HEK293 (cell line): ENCODE measurements around the gene ZSWIM3.

Experiments
- EGR2 ChIP-seq: fragments of 450-650 bp; formaldehyde crosslinking; IDR thresholded peaks from 2 replicates; pipeline ENCODE4 v1.5.1; 2016; ENCODE audit warnings: low read depth, missing biosample characterization, missing genetic modification characterization
- GLI2 ChIP-seq: fragments of 450-650 bp; formaldehyde crosslinking; IDR thresholded peaks from 2 replicates; pipeline ENCODE4; 2017; ENCODE audit warnings: missing biosample characterization, missing genetic modification characterization, low read depth, borderline replicate concordance
- HOXA7 ChIP-seq: sonication (generic); formaldehyde crosslinking; IDR thresholded peaks from 2 replicates; pipeline ENCODE4 v1.8.1; 2022; ENCODE audit warnings: missing genetic modification reagents, borderline replicate concordance
- HOXD13 ChIP-seq: sonication (generic); formaldehyde crosslinking; IDR thresholded peaks from 2 replicates; pipeline ENCODE4 v1.8.0; 2022; ENCODE audit warnings: missing genetic modification reagents, borderline replicate concordance
- IKZF3 ChIP-seq: fragments of 450-650 bp; IDR thresholded peaks from 2 replicates; pipeline ENCODE4 v1.5.0; 2018; ENCODE audit warnings: missing biosample characterization, mild to moderate bottlenecking, missing genetic modification characterization, moderate library complexity
- MYNN ChIP-seq: fragments of 450-650 bp; formaldehyde crosslinking; IDR thresholded peaks from 2 replicates; pipeline ENCODE4 v1.5.1; 2016; ENCODE audit warnings: missing biosample characterization, missing genetic modification characterization, borderline replicate concordance
- MZF1 ChIP-seq: fragments of 450-650 bp; formaldehyde crosslinking; IDR thresholded peaks from 2 replicates; pipeline ENCODE4 v1.5.1; 2017; ENCODE audit warnings: missing biosample characterization, missing genetic modification characterization, borderline replicate concordance
- RBAK ChIP-seq: fragments of 450-650 bp; formaldehyde crosslinking; IDR thresholded peaks from 2 replicates; pipeline ENCODE4 v1.5.1; 2016; ENCODE audit warnings: missing biosample characterization, missing genetic modification characterization
- REPIN1 ChIP-seq: fragments of 450-650 bp; formaldehyde crosslinking; IDR thresholded peaks from 2 replicates; pipeline ENCODE4 v1.5.1; 2017; ENCODE audit warnings: missing biosample characterization, missing genetic modification characterization, low read depth
- SCRT1 ChIP-seq: fragments of 450-650 bp; formaldehyde crosslinking; IDR thresholded peaks from 2 replicates; pipeline ENCODE4 v1.5.1; 2016; ENCODE audit warnings: missing biosample characterization, missing genetic modification characterization, borderline replicate concordance
- SP7 ChIP-seq: fragments of 450-650 bp; formaldehyde crosslinking; IDR thresholded peaks from 2 replicates; pipeline ENCODE4 v1.5.1; 2016; ENCODE audit warnings: missing biosample characterization, missing genetic modification characterization
- WT1 ChIP-seq: fragments of 450-650 bp; formaldehyde crosslinking; IDR thresholded peaks from 2 replicates; pipeline ENCODE4 v1.5.1; 2016; ENCODE audit warnings: missing biosample characterization, missing genetic modification characterization
- ZBTB17 ChIP-seq: fragments of 450-650 bp; formaldehyde crosslinking; IDR thresholded peaks from 2 replicates; pipeline ENCODE4 v1.5.1; 2016; ENCODE audit warnings: missing biosample characterization, missing genetic modification characterization
- ZFHX2 ChIP-seq: fragments of 450-650 bp; formaldehyde crosslinking; conservative IDR thresholded peaks from 2 replicates; pipeline ENCODE4 v1.5.1; 2016; ENCODE audit warnings: missing biosample characterization, missing genetic modification characterization
- ZFP37 ChIP-seq: fragments of 450-650 bp; formaldehyde crosslinking; IDR thresholded peaks from 2 replicates; pipeline ENCODE4 v1.5.1; 2016; ENCODE audit warnings: missing biosample characterization, missing genetic modification characterization
- ZNF10 ChIP-seq: fragments of 450-650 bp; formaldehyde crosslinking; IDR thresholded peaks from 2 replicates; pipeline ENCODE4 v1.5.1; 2017; ENCODE audit warnings: missing biosample characterization, missing genetic modification characterization
- ZNF174 ChIP-seq: fragments of 450-650 bp; formaldehyde crosslinking; IDR thresholded peaks from 2 replicates; pipeline ENCODE4 v1.5.0; 2017; ENCODE audit warnings: missing biosample characterization, mild to moderate bottlenecking, missing genetic modification characterization
- ZNF23 ChIP-seq: fragments of 450-650 bp; formaldehyde crosslinking; IDR thresholded peaks from 2 replicates; pipeline ENCODE4 v1.5.1; 2016; ENCODE audit warnings: missing biosample characterization, missing genetic modification characterization, borderline replicate concordance
- ZNF311 ChIP-seq: fragments of 450-650 bp; formaldehyde crosslinking; IDR thresholded peaks from 2 replicates; pipeline ENCODE4 v1.5.1; 2017; ENCODE audit warnings: missing biosample characterization, missing genetic modification characterization, borderline replicate concordance
- ZNF416 ChIP-seq: fragments of 450-650 bp; formaldehyde crosslinking; IDR thresholded peaks from 2 replicates; pipeline ENCODE4 v1.5.1; 2016; ENCODE audit warnings: missing biosample characterization, missing genetic modification characterization
- ZNF433 ChIP-seq: fragments of 450-650 bp; formaldehyde crosslinking; IDR thresholded peaks from 2 replicates; pipeline ENCODE4 v1.5.1; 2016; ENCODE audit warnings: missing biosample characterization, missing genetic modification characterization, low read depth
- ZNF544 ChIP-seq: fragments of 450-650 bp; formaldehyde crosslinking; IDR thresholded peaks from 2 replicates; pipeline ENCODE4 v1.5.0; 2017; ENCODE audit warnings: missing biosample characterization, missing genetic modification characterization
- ZNF561 ChIP-seq: fragments of 450-650 bp; IDR thresholded peaks from 2 replicates; pipeline ENCODE4 v1.5.1; 2018; ENCODE audit warnings: missing biosample characterization, missing genetic modification characterization, borderline replicate concordance
- ZNF610 ChIP-seq: fragments of 450-650 bp; formaldehyde crosslinking; IDR thresholded peaks from 2 replicates; pipeline ENCODE4 v1.5.1; 2016; ENCODE audit warnings: missing biosample characterization, missing genetic modification characterization, borderline replicate concordance
- ZNF664 ChIP-seq: fragments of 450-650 bp; formaldehyde crosslinking; IDR thresholded peaks from 2 replicates; pipeline ENCODE4 v1.5.1; 2016; ENCODE audit warnings: missing biosample characterization, missing genetic modification characterization
- TF ChIP-seq, protein P1 (sequence below): fragments of 450-650 bp; formaldehyde crosslinking; IDR thresholded peaks from 2 replicates; pipeline ENCODE4 v1.5.1; 2016; ENCODE audit warnings: missing biosample characterization, missing genetic modification characterization
- TF ChIP-seq, protein P2 (sequence below): fragments of 450-650 bp; formaldehyde crosslinking; IDR thresholded peaks from 2 replicates; pipeline ENCODE4 v1.5.1; 2016; ENCODE audit warnings: missing biosample characterization, missing genetic modification characterization
- TF ChIP-seq, protein P3 (sequence below): fragments of 450-650 bp; formaldehyde crosslinking; IDR thresholded peaks from 2 replicates; pipeline ENCODE4 v1.5.0; 2017; ENCODE audit warnings: missing biosample characterization, missing genetic modification characterization, borderline replicate concordance
- TF ChIP-seq, protein P4 (sequence below): fragments of 450-650 bp; formaldehyde crosslinking; IDR thresholded peaks from 2 replicates; pipeline ENCODE4 v1.5.1; 2016; ENCODE audit warnings: missing biosample characterization, missing genetic modification characterization
- TF ChIP-seq, protein P5 (sequence below): fragments of 450-650 bp; formaldehyde crosslinking; IDR thresholded peaks from 2 replicates; pipeline ENCODE4 v1.5.1; 2016; ENCODE audit warnings: missing biosample characterization, missing genetic modification characterization

The ZSWIM3 gene

DNA sequence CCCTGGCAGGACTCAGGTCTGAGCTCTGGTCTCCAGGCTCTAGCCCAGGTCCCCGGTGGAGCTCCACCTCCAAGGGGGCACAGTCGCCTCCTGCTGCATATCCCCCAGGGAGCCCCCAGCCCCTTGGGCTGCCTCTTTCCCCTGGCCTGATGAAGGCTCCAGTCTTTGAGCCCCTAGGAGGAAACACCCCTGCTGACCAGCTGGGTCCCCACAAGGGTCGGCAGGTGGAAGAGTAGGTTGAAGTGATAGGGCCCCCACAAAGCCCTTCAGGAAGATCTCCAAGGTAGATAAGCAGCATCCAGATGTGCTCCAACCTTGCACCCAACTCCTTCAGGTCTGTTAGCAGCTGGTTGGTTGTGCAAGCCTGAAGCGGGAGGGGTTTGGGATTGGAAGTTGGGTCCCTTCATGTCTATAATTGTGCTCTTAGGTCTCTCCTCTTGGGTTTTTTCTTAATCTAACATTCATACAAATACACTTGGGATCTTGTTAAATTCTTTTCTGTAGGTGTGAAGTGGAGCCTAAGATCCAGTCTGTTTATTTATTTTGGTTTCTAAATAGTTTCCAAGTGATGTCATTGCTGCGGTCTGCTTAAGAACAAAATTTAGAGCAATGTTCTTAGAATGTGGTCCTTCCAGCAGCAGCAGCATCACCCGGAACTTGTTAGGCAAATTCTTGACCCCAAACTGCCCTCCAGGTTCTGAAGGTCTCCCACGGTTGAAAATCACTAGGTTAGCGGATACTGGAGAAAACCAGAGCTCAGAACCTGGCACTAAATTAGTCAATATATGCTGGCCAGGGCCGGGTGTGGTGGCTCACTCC, 39.8 kb upstream of the ZSWIM3 start (continued):
- TF ChIP-seq ZNF23 (tag by site-specific recombination), result no peak
- no peak for TF ChIP-seq MYNN (tag by site-specific recombination)
- 0 out of 2 replicates have a peak, but pooled peaks have one; percentile 5 for TF ChIP-seq IKZF3 (tag by site-specific recombination)
- no peak for TF ChIP-seq ZNF610
- no peak for TF ChIP-seq MZF1 (tag by site-specific recombination)
- TF ChIP-seq WT1, result peak; percentile 77
- no peak for TF ChIP-seq ZNF664 (tag by site-specific recombination)
- TF ChIP-seq GLI2, result no peak
- TF ChIP-seq ZBTB17 (tag by site-specific recombination), result peak; percentile 71
- TF ChIP-seq HOXA7 (CRISPR knock-in tag), result no peak
- TF ChIP-seq ZNF544 (tag by site-specific recombination), result no peak
- 0 out of 2 replicates have a peak, but pooled peaks have one; percentile 37 for TF ChIP-seq ZNF561 (tag by site-specific recombination)
- TF ChIP-seq, protein P1, sequence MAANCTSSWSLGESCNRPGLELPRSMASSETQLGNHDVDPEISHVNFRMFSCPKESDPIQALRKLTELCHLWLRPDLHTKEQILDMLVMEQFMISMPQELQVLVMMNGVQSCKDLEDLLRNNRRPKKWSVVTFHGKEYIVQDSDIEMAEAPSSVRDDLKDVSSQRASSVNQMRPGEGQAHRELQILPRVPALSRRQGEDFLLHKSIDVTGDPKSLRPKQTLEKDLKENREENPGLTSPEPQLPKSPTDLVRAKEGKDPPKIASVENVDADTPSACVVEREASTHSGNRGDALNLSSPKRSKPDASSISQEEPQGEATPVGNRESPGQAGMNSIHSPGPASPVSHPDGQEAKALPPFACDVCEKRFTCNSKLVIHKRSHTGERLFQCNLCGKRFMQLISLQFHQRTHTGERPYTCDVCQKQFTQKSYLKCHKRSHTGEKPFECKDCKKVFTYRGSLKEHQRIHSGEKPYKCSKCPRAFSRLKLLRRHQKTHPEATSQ (tag by site-specific recombination), result no peak
- TF ChIP-seq SP7, result peak; percentile 66
- TF ChIP-seq, protein P2, sequence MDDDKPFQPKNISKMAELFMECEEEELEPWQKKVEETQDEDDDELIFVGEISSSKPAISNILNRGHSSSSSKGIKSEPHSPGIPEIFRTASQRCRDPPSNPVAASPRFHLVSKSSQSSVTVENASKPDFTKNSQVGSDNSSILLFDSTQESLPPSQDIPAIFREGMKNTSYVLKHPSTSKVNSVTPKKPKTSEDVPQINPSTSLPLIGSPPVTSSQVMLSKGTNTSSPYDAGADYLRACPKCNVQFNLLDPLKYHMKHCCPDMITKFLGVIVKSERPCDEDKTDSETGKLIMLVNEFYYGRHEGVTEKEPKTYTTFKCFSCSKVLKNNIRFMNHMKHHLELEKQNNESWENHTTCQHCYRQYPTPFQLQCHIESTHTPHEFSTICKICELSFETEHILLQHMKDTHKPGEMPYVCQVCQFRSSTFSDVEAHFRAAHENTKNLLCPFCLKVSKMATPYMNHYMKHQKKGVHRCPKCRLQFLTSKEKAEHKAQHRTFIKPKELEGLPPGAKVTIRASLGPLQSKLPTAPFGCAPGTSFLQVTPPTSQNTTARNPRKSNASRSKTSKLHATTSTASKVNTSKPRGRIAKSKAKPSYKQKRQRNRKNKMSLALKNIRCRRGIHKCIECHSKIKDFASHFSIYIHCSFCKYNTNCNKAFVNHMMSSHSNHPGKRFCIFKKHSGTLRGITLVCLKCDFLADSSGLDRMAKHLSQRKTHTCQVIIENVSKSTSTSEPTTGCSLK, result no peak
- no peak for TF ChIP-seq ZNF433
- no peak for TF ChIP-seq RBAK (tag by site-specific recombination)
- TF ChIP-seq ZNF311 (tag by site-specific recombination), result no peak
- no peak for TF ChIP-seq ZNF416 (tag by site-specific recombination)
- 0 out of 2 replicates have a peak, but pooled peaks have one; percentile 24 for TF ChIP-seq ZFHX2 (tag by site-specific recombination)
- TF ChIP-seq HOXD13, result no peak
- no peak for TF ChIP-seq ZNF10 (tag by site-specific recombination)
- TF ChIP-seq ZNF174 (tag by site-specific recombination), result no peak
- TF ChIP-seq EGR2 (tag by site-specific recombination), result no peak
- TF ChIP-seq, protein P3, sequence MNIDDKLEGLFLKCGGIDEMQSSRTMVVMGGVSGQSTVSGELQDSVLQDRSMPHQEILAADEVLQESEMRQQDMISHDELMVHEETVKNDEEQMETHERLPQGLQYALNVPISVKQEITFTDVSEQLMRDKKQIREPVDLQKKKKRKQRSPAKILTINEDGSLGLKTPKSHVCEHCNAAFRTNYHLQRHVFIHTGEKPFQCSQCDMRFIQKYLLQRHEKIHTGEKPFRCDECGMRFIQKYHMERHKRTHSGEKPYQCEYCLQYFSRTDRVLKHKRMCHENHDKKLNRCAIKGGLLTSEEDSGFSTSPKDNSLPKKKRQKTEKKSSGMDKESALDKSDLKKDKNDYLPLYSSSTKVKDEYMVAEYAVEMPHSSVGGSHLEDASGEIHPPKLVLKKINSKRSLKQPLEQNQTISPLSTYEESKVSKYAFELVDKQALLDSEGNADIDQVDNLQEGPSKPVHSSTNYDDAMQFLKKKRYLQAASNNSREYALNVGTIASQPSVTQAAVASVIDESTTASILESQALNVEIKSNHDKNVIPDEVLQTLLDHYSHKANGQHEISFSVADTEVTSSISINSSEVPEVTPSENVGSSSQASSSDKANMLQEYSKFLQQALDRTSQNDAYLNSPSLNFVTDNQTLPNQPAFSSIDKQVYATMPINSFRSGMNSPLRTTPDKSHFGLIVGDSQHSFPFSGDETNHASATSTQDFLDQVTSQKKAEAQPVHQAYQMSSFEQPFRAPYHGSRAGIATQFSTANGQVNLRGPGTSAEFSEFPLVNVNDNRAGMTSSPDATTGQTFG (tag by site-specific recombination), result no peak
- no peak for TF ChIP-seq ZFP37 (tag by site-specific recombination)
- no peak for TF ChIP-seq REPIN1 (tag by site-specific recombination)
- TF ChIP-seq, protein P4, sequence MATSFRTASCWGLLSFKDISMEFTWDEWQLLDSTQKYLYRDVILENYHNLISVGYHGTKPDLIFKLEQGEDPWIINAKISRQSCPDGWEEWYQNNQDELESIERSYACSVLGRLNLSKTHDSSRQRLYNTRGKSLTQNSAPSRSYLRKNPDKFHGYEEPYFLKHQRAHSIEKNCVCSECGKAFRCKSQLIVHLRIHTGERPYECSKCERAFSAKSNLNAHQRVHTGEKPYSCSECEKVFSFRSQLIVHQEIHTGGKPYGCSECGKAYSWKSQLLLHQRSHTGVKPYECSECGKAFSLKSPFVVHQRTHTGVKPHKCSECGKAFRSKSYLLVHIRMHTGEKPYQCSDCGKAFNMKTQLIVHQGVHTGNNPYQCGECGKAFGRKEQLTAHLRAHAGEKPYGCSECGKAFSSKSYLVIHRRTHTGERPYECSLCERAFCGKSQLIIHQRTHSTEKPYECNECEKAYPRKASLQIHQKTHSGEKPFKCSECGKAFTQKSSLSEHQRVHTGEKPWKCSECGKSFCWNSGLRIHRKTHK, result no peak
- TF ChIP-seq, protein P5, sequence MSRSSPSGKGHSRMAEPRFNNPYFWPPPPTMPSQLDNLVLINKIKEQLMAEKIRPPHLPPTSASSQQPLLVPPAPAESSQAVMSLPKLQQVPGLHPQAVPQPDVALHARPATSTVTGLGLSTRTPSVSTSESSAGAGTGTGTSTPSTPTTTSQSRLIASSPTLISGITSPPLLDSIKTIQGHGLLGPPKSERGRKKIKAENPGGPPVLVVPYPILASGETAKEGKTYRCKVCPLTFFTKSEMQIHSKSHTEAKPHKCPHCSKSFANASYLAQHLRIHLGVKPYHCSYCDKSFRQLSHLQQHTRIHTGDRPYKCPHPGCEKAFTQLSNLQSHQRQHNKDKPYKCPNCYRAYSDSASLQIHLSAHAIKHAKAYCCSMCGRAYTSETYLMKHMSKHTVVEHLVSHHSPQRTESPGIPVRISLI (tag by site-specific recombination), result 0 out of 2 replicates have a peak, but pooled peaks have one; percentile 20
- no peak for TF ChIP-seq SCRT1 (tag by site-specific recombination)
